GM23338 (cell line): ENCODE results near the gene ANKRD44.

ENCODE experiments used
- CREB1 ChIP-seq: fragments of 250-450 bp; sonication (Bioruptor Pico); IDR thresholded peaks from 2 replicates; pipeline ENCODE4 v1.5.0; 2020; ENCODE audit warnings: low read depth, mild to moderate bottlenecking, moderate library complexity
- CTCF ChIP-seq, 2 experiments: fragments of 200-600 bp in 1 of 2; sonication (generic) in 1 of 2; conservative IDR thresholded peaks; 2 replicates each; pipeline versions ENCODE4 v1.5.1 to v1.6.1; 2016 to 2017; ENCODE audit warnings: antibody characterized with exemption in 2 of 2, low read depth in 2 of 2, mild to moderate bottlenecking in 2 of 2, moderate library complexity in 1 of 2
- EZH2 ChIP-seq: fragments of 200-600 bp; sonication (generic); IDR thresholded peaks from one replicate; pipeline ENCODE4 v1.8.0; 2017; ENCODE audit warnings: antibody characterized with exemption, mild to moderate bottlenecking, low read depth; ENCODE audit not compliant: unreplicated experiment
- POLR2AphosphoS5 ChIP-seq: IDR thresholded peaks from 2 replicates; pipeline ENCODE4 v1.6.1; 2016; ENCODE audit warnings: antibody characterized with exemption, low read depth
- REST ChIP-seq: IDR thresholded peaks from one replicate; pipeline ENCODE4 v1.6.1; 2018; ENCODE audit warnings: antibody characterized with exemption; ENCODE audit not compliant: unreplicated experiment

DNA sequence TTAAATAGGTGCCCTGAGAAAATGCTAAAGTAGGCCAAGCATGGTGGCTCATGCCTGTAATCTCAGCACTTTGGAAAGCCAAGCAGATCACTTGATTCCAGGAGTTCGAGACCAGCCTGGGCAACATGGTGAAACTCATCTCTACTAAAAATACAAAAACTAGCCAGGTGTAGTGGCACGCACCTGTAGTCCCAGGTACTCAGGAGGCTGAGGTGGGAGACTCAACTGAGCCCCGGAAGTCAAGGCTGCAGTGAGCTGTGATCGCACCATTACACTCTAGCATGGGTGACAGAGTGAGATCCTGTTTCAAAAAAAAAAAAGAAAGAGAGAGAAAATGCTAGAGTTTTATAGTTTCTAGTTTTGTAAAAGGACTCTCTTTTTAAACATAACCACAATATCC lies 12.0 kb downstream of the ANKRD44 start:
- TF ChIP-seq CTCF (conservative IDR thresholded peaks at IDR 0.05; ENCODE audit: low read depth in 2 of 2) (no peak), REST (no peak), POLR2AphosphoS5 (no peak), EZH2 (no peak), CREB1 (CRISPR knock-in tag) (no peak)
